Liver (tissue), 9 donors: Measurements from ENCODE around the gene RIN1. TPM values are rescaled to one million over a fixed set of nuclear protein-coding genes. Genes with fewer than 3 reads are reported as not detected.
"Not testable (repeated sequence)": the region's sequence is repeated elsewhere in the genome, so short reads cannot be mapped to it uniquely, and the experiment has no call there.

ENCODE experiments used
- DNase-seq: peaks from one replicate; pipeline ENCODE4 v3.0.0-alpha.2; 2017; ENCODE audit warnings: low spot score
- H3K27ac ChIP-seq, 2 donors: one replicate each; pipeline ENCODE4 v1.7.0; 2013; ENCODE audit warnings: inconsistent platforms in 2 of 2, low read length in 2 of 2, control low read depth in 1 of 2, low read depth in 1 of 2, mild to moderate bottlenecking in 1 of 2
- H3K27me3 ChIP-seq, 4 donors: one replicate each; pipeline versions ENCODE4 v1.6.1 to v1.7.0; 2013; ENCODE audit warnings: low read length in 3 of 4, inconsistent platforms in 1 of 4, mild to moderate bottlenecking in 1 of 4, moderate library complexity in 1 of 4; ENCODE audit not compliant: control insufficient read depth in 4 of 4, insufficient read depth in 4 of 4
- H3K36me3 ChIP-seq, 4 donors: one replicate each; pipeline versions ENCODE4 v1.6.1 to v1.7.0; 2013; ENCODE audit warnings: low read length in 3 of 4, mild to moderate bottlenecking in 3 of 4, low read depth in 1 of 4, moderate library complexity in 1 of 4; ENCODE audit not compliant: control insufficient read depth in 4 of 4, insufficient read depth in 3 of 4
- H3K4me1 ChIP-seq, 4 donors: one replicate each; pipeline versions ENCODE4 v1.6.1 to v1.7.0; 2013; ENCODE audit warnings: low read length in 3 of 4, mild to moderate bottlenecking in 3 of 4, moderate library complexity in 1 of 4; ENCODE audit not compliant: control insufficient read depth in 4 of 4, insufficient read depth in 4 of 4
- H3K4me3 ChIP-seq, 3 donors: one replicate each; pipeline versions ENCODE4 v1.6.1 to v1.7.0; 2013; ENCODE audit warnings: low read length in 3 of 3, control low read depth in 1 of 3, low read depth in 1 of 3, mild to moderate bottlenecking in 1 of 3
- H3K9ac ChIP-seq, 2 donors: one replicate each; pipeline ENCODE4 v1.7.0; 2013; ENCODE audit warnings: low read length in 2 of 2, mild to moderate bottlenecking in 2 of 2, moderate library complexity in 2 of 2, control low read depth in 1 of 2, low read depth in 1 of 2
- H3K9me3 ChIP-seq, 4 donors: one replicate each; pipeline versions ENCODE4 v1.6.1 to v1.7.0; 2013; ENCODE audit warnings: low read length in 3 of 4; ENCODE audit not compliant: control insufficient read depth in 4 of 4
- ATF3 ChIP-seq: IDR thresholded peaks from 2 replicates; pipeline ENCODE4 v1.6.1; 2016; ENCODE audit warnings: antibody characterized with exemption
- CTCF ChIP-seq: fragments of 150-350 bp; IDR thresholded peaks from 2 replicates; pipeline ENCODE4 v1.5.1; 2017; ENCODE audit warnings: improper control_type of control experiment, low read depth, low read length; ENCODE audit not compliant: missing input control
- EGR1 ChIP-seq, 2 donors: IDR thresholded peaks; 2 replicates each; pipeline ENCODE4 v1.6.1; 2016 to 2018; ENCODE audit warnings: antibody characterized with exemption in 2 of 2, low read depth in 2 of 2
- JUND ChIP-seq, 2 donors: IDR thresholded peaks; 2 replicates each; pipeline ENCODE4 v1.6.1; 2016; ENCODE audit warnings: antibody characterized with exemption in 2 of 2
- NR2F2 ChIP-seq: IDR thresholded peaks from 2 replicates; pipeline ENCODE4 v1.6.1; 2016; ENCODE audit warnings: antibody characterized with exemption
- RAD21 ChIP-seq, 2 donors: IDR thresholded peaks; 2 replicates each; pipeline ENCODE4 v1.6.1; 2016; ENCODE audit warnings: antibody characterized with exemption in 2 of 2, mild to moderate bottlenecking in 2 of 2
- SP1 ChIP-seq: IDR thresholded peaks from 2 replicates; pipeline ENCODE4 v1.6.1; 2018; ENCODE audit warnings: antibody characterized with exemption, mild to moderate bottlenecking
- WGBS: extraction: QIAGEN DNeasy Blood & Tissue Kit; methylation state at CpG from one replicate; pipeline ENCODE4 v1.1.7; 2013; 5-methylcytosine and 5-hydroxymethylcytosine counted together
- polyA plus RNA-seq, 2 donors: library from polyadenylated mRNA; stranded (reverse) in 1 of 2; unstranded in 1 of 2; fragments of 200-250 nt in 1 of 2; fragments of >200 nt in 1 of 2; fragmentation: Nextera tagmentation in 1 of 2; extraction: Ambion mirVana in 1 of 2; gene quantifications; one replicate each; pipeline versions ENCODE4 v1.2.1 to v1.2.3, GENCODE V29; 2013 to 2015
- total RNA-seq, 2 donors: library from RNA; depleted of rRNA; stranded (reverse); fragments of >200 nt; gene quantifications; one replicate each; pipeline ENCODE4 v1.2.3, GENCODE V29; 2014
- donor health status: healthy.
- donor health status: healthy.
- donor health status: healthy.
- donor health status: healthy.
- donor health status: healthy.

Gene RIN1
- total RNA-seq (1 to 10 TPM in 1 of 2 donors, under 1 TPM in 1; 0.50 to 1.1 TPM), polyA plus RNA-seq (under 1 TPM; 0.11 to 0.55 TPM)

- no peak for DNase-seq
- peak within 1 kb of the TSS; percentile 51 to 63 for H3K27ac ChIP-seq
- H3K9me3 ChIP-seq, result no peaks in the 10 kb centered on the region
- H3K4me3 ChIP-seq, result peak within 1 kb of the TSS in 2 of 3 donors; percentile 28 to 32
- H3K27me3 ChIP-seq, result no peaks in the 10 kb centered on the region
- WGBS, result 22% methylated on average over 22 of the region's 22 CpGs
- peaks cover 4 to 16% (median 8%) of the 10 kb centered on the region in 4 donors for H3K4me1 ChIP-seq
- peaks cover 6 to 29% (median 15%) of the 10 kb centered on the region in 4 donors for H3K36me3 ChIP-seq
- no peak within 1 kb of the TSS for H3K9ac ChIP-seq
- TF ChIP-seq ATF3 (no peak), EGR1 (IDR thresholded peaks at IDR 0.05; ENCODE audit: low read depth in 2 of 2) (peak in 1 of 2 donors; percentile 37), RAD21 (IDR thresholded peaks at IDR 0.05) (peak; percentile 72 to 78), SP1 (no peak), JUND (IDR thresholded peaks at IDR 0.05) (peak in 1 of 2 donors; percentile 66), NR2F2 (peak; percentile 38), CTCF (peak; percentile 36)
These were observed at the start of gene RIN1 for GRCh38 chr11:66336234-66337102. RIN1 (minus strand) TSS chr11:66336434; CDS start chr11:66336402, 32 bp downstream.

- not testable (repeated sequence) for H3K4me3 ChIP-seq, H3K9me3 ChIP-seq, H3K36me3 ChIP-seq, DNase-seq, H3K4me1 ChIP-seq, H3K9ac ChIP-seq, H3K27ac ChIP-seq, H3K27me3 ChIP-seq
- WGBS, result 71% methylated on average over 13 of the region's 13 CpGs
These were observed 48.1 kb upstream of the RIN1 start for GRCh38 chr11:66384316-66384715.

GRCh38 chr11:66380264-66380663, 44.0 kb upstream of the RIN1 start:
- H3K9ac ChIP-seq, H3K36me3 ChIP-seq, H3K27ac ChIP-seq, H3K4me1 ChIP-seq, H3K27me3 ChIP-seq, DNase-seq, H3K9me3 ChIP-seq, H3K4me3 ChIP-seq: not testable (repeated sequence)
- WGBS, result 29% methylated on average over 7 of the region's 7 CpGs

GRCh38 chr11:66373690-66374287, 37.6 kb upstream of the RIN1 start:
- DNase-seq, result not testable (repeated sequence)

More at GRCh38 chr11:66373690-66374287, 37.6 kb upstream of the RIN1 start:
- 84% methylated on average over 9 of the region's 9 CpGs for WGBS
- H3K4me3 ChIP-seq, H3K36me3 ChIP-seq, H3K9ac ChIP-seq, H3K9me3 ChIP-seq, H3K27ac ChIP-seq, H3K27me3 ChIP-seq: not testable (repeated sequence)
- peaks cover 0 to 17% (median 8%) of the 10 kb centered on the region in 4 donors for H3K4me1 ChIP-seq
